ENCODE measurements around the gene MAPKAPK2. TPM values are rescaled to one million over a fixed set of nuclear protein-coding genes. Genes with fewer than 3 reads are reported as not detected.
A peak's percentile ranks its signal among the peaks of the same experiment; 100 is the strongest.

MAPKAPK2 gene
- total RNA-seq, 1 experiment from 2014 or later = 51.1 TPM

DNA sequence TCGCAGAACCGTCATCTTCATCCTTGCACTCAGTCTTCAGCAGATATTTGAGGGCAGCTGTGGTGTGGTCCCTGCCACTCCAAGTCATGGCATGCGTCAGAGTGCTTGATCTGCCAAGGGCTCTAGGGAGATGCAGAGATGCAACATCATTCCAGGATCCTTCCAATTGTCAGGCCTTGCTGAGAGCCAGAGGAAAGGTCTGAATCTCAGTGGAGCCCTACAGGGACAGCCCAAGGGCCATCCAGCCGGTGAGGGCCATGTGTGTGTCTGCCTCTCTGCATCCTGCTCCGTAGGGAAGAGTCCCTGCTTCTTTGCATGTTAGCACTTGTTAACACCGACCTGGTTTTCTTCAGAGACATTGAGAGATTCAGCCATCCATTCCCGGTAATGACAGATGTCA lies 17.6 kb downstream of the MAPKAPK2 start:
- DNase-seq (ENCODE audit: low read depth) = no peak

DNA sequence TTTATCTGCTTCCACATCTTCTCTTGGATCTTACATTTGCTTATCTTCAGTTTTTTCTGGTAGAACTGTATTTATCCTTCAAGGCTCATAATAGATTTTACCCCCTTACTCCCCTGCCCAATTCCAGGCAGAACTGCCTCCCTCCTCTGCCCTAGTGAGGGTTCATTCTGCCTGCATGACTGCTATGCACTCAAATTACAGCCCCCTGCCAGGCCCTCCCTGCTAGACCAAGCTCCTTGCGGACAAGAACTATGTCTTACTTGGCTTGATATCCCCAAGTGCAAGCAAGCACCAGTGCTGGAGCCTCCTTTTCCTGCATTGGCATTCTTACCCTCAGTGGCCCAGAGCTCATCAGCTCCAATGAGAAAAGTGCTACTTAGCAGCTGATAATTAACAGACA lies 18.1 kb downstream of the MAPKAPK2 start:
- no peak for DNase-seq (ENCODE audit: low read depth)

DNA sequence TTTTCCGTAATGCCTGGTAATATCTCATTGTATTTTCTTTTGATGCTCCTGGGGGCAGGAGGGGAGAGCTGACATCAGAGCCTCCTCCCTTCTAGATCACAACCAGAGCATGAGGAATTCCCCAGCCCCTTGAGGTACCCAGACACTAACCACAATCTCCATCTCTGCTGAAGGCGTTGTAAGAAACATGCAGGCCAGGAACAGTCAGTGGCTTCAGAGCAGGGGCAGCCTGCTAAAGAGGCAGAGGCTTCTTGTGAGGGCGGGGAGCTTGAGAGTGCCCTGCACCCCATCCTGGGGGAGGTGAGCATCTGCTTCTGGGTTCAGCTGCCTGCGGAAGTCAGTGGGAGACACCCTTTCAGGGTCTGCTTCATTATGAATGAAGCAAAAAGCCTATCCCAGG lies 19.0 kb downstream of the MAPKAPK2 start:
- no peak for DNase-seq (ENCODE audit: low read depth)

DNA sequence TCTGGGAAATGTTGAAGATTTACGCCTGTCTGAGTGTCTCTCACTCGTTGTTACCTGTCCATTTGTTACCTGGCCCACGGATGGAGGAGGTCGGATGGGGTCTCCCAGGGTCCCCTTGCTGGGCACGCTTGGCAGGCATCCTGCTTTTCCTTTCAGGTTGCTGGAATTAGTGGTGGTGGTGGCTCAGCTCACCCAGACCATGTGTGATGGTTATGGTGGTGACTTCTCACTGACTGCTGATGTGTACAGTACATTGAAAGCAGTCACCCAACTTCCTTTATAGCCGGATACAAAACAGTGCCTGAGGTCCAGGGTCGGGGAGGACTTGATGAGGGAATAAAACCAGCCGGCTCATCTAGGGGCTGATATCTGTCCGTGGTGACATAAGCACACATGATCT lies 19.5 kb downstream of the MAPKAPK2 start:
- no peak for DNase-seq (ENCODE audit: low read depth)

DNA sequence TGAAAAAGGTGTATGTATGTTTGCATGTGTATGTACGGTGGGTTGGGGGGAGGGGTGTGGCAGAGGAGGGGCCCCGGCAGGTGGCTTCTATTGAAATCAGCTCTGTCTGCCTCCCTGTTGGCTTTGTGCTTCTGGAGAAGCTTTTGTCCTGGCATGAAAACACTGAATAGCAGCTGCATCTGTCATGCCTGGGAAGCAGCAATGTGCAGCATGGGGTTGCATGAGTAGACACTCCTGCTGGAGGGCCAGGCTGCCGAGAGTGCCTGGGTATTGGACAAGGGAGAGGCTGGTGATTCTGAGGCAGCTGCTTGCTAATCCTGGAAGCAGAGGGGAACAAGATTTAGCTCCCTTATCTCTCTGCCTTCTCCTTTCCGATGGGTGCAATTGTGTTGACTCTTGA lies 20.5 kb downstream of the MAPKAPK2 start:
- DNase-seq (ENCODE audit: low read depth) = no peak

DNA sequence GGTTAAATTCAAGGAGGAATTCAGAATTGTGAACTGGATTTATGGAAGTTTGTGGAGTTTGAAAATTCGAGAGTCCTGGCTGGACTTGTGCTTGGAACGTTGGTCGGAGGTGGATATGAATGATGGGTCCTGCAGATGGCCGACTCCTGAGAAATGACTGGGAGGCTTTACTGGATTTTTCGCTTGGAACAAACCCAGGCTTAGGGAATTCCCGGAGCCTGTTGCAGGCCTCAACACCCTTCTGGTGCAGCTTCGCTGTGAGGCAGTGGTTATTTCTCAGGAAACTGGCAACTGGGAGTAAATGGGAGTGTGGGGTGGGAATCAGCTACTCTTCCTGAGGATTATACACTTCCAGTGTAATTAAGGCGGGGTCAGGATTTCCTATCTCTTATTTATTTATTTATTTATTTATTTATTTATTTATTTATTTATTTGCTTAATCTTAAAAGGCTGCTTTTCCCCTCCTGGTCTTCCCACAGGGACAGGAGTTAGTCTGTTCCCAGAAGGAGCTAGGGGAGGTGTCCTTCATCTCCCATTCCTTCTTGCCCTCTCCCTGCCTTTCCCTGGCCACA lies 21.1 kb downstream of the MAPKAPK2 start:
- no peak for DNase-seq (ENCODE audit: low read depth)

DNA sequence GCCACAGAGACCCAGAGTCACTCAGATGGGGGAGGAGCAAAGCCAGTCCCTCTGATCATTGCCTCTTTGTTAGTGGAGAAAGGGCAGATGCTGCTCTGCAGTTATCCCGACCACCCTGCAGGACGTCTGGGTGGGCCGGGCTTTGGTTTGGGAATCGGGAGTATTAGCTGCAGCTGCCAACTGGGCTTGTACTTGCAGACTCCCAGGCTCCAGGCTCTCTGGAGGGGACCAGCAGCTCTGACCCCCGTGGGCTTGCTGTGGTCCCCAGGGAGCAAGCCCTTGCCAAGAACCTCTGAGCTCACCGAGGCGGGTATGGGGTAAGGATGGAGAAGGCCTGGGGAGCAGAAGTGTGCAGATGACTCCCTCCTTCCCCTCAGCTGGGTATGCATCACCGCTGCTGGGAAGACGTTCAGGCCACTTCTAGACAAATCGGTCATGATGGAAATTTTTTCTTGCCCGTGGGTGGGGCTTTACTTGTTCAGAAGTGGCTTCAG lies 21.6 kb downstream of the MAPKAPK2 start:
- no peak for DNase-seq (ENCODE audit: low read depth)

DNA sequence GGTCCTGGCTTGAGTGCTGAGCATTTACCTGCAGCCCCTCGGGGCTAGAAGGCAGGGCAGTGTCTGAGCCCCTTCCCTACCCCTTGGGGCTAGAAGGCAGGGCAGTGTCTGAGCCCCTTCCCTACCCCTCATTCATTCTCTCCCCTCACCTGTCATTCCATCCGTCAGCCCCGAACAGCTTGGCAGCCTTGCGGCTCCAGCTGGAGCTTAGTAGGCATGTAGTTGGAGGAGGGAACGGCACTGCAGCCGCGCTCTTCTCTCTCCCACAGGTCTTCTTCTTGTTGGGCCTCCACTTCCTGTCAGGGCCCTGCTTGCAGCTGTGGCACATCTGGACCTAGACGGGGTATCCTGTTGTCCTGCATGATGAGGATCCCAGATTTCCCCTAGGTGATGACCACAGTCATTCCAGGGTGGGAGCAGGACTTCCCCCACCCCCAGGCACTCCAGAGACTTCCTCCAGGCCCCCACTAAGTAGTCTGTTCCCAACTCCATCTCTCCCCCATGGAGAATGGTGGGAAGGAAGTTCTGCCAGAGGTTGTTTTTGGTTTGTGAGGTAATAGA lies 22.2 kb downstream of the MAPKAPK2 start:
- no peak for DNase-seq (ENCODE audit: low read depth)

DNA sequence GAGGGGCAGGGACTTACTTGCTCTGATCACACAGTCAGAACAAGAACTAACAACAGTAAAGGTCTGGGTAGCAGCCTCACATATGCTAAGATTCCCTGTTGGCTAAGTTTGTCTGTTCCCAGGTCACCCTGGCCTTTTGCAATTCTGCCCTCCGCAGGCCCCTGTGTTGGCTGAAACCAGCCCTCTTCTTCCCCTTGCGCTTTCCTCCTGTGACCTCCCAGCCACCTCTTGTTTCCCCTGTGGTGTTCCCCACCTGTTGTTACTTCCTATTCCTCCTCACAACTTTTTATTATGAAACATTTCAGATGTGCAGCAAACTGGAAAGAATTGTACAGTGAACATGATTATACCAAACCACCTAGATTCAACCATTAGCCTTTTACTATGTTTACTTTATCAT lies 23.4 kb downstream of the MAPKAPK2 start:
- no peak for DNase-seq (ENCODE audit: low read depth)

DNA sequence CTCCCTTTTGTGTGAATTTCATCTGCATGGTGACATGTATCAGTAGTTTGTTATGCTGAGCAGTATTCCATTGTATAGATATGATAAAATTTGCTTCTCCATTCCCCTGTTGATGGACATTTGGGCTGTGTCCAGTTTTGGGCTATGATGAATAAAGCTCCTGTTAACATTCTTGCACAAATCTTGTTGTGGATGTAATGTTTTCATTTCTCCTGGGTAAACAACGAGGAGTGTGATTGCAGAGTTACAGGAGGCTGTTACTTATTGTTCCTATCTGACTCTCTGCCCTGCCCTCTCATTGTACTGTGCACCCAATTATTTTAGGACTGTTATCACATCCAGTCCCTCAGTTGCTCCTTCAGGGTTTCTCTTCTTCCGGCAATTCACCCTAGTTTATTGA lies 24.2 kb downstream of the MAPKAPK2 start:
- DNase-seq (ENCODE audit: low read depth) = no peak

DNA sequence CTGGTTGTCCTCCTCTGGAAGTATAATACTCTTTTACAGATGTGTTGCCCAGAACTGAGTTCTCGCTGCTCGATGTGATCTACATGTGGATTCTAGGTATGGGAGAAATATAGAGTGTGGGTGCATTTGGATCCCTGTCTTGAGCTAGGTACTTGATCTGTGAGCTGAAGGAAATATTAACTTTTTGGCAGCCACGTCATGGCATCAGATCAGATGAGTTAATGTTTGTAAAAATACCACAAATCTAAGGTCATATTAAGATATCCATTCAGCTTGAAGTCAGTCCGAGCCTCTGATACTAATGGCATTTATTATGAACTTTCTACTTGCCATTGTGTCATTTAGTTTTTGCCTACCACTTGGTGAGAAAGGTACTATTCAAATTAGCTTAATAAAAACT lies 24.6 kb downstream of the MAPKAPK2 start:
- no peak for DNase-seq (ENCODE audit: low read depth)

DNA sequence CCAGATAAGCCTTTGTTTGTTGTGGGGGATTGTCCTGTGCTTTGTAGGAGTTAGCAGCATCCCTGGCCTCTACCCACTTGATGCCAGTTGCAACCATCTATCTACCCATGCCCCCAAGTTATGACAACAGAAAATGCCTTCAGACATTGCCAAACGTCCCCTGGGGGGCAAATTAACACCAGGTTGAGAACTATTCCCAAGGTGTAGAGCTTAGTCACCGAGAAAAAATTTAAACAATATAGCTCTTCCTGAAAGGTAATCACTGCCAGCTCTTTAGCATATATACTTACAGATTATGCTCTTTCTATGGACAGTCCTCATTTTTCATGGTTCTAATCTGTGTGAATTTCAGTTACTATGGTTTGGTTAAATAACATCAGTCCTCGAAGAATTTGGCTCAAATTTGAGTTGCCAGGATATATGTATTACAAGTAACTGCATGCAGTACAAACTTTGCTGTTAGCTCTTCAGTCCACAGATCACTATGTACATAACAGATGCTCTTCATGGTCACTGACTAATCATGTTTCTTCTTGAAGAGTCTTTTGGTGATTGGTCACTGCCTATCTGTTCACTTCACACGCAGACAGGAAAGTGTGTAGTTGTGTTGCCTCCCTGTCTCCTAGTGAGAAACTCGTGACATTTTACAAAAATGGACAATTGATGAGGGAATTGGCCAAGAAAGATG lies 25.2 kb downstream of the MAPKAPK2 start:
- peak; percentile 49 for DNase-seq (ENCODE audit: low read depth)

DNA sequence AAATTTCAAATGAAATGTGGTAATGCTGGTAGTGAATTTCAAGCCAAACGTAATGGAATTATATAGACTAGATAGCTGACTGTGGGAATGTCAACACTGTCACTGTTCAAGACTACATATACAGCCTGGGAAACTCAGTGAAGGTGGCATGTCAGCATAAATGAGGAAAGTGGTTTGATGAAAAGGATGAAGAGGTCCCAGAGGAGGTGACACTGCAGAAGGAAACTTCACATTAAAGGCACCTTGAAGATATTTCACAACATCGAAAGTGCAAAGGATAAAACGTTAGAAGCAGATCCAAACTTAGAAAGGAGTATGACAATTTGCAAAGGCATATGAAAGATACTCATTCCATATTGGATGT lies 25.7 kb downstream of the MAPKAPK2 start:
- no peak for DNase-seq (ENCODE audit: low read depth)

DNA sequence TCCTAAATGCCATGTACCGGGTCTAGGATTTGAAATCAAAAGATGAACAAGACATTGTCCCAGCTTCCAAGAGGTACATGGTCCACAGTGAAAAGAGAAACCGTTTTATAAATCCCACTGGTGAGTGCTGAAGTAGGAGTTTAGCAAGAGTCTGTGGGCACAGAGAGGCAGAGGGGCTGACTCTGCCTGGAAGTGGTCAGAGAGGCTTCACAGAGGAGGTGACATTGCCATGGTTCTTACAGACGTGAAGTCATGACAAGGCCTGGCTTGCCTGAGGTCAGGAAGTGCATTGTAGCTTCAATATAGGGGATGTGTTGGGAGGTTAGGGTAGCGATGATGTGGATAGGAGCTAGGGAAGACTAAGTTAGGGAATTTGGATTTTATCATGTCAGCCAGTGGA lies 28.4 kb downstream of the MAPKAPK2 start:
- no peak for DNase-seq (ENCODE audit: low read depth)

DNA sequence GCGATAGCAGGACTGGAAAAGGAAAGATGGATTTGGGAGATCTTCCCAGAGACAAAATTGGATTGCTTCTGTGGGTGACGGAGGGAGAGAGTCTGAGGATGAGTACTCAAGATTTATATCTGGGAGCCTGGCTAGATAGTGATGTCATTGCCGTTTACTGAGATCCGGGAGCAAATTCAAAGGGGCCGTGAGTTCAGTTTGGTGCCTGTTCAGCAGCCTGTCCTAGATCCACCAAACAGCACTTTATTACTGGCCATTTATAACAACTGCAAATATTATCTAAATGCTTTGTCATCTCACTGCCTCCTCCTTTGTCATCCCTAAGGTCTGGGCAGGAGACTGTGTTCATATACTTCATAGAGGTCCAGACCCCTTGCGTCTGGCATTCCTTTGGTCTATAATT lies 29.2 kb downstream of the MAPKAPK2 start:
- DNase-seq (ENCODE audit: low read depth) = no peak

DNA sequence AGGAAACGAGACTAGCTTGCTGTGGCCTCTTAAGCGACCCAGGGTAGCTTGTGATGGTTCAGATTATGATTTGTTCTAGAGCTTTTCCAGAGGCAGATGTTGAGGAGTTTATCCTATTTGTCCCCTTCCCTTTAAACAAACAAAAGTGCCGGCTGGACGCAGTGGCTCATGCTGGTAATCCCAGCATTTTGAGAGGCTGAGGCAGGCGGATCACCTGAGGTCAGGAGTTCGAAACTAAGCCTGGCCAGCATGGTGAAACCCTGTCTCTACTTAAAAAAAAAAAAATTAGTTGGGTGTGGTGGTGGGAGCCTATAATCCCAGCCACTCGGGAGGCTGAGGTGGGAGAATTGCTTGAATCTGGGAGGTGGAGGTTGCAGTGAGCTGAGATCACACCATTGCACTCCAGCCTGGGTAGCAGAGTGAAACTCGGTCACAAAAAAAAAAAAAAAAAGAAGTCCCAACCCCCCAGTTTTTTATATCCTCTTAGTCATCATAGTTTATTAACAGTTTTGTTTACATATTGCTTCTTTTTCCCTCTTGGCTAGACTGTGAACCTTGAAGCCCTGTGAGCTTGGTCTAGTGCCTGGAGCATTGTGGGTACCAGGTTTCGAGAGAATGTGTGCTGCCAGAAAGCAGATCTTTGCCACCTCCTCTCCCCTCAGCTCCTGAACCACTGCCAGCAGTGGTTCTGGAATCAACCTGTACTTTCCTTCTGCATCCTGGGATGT lies 29.8 kb downstream of the MAPKAPK2 start:
- DNase-seq (ENCODE audit: low read depth) = no peak

DNA sequence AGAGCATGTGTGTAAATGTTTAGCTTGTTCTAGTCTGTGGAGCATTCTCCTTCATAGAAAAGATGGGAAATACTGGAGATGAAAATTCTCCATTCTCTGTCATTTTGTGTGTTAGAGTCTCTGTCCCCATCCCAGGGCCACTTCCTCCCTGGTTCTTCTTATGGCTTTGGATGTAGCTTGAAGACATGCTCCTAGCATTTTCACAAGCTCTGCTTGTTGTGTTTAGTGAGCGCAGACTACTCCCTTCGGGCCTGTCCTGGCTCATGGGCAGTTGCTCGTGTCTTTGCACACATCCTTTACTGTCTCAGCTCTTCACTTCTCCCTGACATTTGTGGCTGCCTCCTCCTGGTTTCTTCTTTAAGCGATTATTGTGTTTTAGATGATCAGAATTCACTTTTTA lies 30.4 kb downstream of the MAPKAPK2 start:
- no peak for DNase-seq (ENCODE audit: low read depth)

DNA sequence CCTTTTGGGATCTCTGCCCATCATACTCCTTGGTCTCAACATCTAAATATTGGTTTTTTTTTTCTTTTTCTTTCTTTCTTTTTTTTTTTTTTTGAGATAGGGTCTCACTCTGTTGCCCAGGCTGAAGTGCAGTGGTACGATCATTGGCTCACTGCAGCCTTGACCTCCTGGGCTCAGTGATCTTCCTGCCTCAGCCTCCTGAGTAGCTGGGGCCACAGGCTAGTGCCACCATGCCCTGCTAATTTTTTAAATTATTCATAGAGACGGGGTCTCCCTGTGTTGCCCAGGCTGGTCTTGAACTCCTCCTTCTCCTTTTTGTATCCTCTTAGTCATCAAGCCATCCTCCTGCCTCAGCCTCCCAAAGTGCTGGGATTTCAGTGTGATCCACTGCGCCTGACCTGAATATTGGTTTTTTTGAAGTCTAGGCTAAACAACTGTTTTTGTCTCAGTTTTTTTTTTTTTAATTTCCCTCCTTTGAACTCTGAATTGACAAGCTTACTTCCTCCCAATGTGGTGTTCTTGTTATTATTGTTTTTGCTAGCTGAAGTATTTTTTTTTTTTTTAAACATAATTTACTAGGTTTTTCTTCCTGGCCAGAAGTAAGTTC lies 30.9 kb downstream of the MAPKAPK2 start:
- no peak for DNase-seq (ENCODE audit: low read depth)

DNA sequence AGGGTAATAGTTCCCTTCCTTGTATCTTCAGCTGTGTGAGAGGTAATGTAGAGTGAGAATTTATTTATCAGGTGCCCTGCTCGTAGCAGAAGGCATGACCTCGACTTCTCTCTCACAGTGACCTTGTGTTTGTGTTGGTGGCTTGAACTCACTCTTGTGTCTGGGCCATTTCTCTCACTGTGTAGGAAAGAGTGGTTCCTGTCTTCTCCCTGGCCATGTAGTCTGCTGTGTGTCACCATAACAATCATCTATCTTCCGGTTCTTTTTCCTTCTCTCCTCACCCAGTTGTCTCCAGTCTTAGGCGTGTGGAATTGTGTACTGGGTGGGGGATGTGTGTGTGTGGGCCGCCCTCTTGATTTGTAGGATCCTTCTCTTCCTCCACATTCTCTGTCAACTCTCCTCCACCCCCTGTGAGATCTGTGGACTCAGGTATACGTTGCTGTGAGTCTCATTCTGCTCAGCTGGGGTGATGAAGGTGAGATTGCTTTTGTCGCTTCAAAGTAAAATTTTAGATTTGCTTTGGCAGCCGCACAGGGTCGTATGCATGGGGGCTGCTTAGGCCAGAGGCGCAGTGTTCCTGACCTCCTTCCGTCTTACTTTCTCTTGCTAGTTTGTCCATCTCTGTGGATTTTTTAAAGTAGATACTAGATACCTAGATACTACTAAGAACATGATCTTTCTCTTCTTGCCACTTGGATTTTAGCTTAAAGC lies 31.6 kb downstream of the MAPKAPK2 start:
- no peak for DNase-seq (ENCODE audit: low read depth)

DNA sequence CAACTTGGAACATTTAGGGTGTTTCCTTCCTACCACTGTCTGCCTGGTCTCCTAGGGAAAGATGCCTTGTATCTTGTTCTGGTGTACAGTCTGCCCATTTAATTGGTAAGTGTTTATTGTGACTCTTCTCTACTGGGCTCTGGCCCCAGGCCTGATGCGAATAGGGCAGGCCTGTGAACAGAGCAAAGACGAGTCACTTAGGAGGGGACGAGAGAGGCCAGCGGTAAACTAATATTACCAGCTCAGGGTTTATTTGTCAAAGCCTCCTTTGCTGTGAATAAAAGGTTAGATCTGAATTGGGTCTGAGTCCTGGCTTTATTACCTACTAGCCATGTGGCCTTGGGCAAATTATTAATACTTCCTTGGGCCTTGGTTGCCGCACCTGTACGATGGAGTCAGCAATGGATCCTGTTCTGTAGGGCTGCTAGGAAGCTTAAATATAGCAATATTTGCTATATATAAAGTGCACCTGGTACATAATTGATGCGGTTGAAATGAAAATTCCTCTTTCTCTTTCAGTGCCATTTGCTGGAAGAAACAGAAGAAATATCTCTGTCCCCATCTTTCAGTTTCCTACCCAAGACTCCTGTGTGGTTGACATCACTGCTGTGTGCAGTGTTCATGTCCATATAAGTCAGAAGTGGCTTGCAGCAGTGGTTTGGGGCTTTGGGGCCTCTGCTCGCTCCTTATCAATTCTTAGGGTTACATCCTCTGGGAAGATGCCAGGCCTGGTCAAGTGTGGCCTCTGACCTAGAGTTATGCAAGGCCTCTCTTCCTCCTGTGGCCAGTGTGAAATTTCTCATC lies 32.4 kb downstream of the MAPKAPK2 start:
- DNase-seq (ENCODE audit: low read depth) = no peak

DNA sequence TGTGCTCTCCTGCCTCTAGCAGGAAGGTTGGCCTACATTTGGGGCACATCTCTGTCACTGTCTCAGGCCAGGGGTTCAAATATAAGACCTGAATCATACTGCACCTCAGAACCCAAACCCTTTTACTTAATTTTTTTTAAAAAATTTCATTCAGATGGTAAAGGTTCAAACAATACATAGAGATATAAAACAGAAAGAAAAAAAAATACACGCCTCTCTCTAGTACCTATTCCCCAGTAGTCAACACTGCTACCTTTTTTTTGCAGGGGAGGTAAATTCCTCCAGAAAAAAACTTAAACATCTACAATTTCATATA lies 32.9 kb downstream of the MAPKAPK2 start:
- DNase-seq (ENCODE audit: low read depth) = no peak
